NB4 (cell line): Measurements from ENCODE around the gene TMEM229B.

ENCODE experiments used
- DNase-seq: peaks from one replicate; pipeline ENCODE4 v3.0.0; 2010; ENCODE audit warnings: low read depth
- H3K4me3 ChIP-seq: one replicate; pipeline ENCODE4 v1.5.1; 2011; ENCODE audit warnings: mild to moderate bottlenecking, low read depth, low read length, moderate library complexity
- CTCF ChIP-seq: IDR thresholded peaks from one replicate; pipeline ENCODE4 v1.5.1; 2012; ENCODE audit warnings: low read depth, low read length
- MAX ChIP-seq: IDR thresholded peaks from 2 replicates; pipeline ENCODE4 v1.6.1; 2011; ENCODE audit warnings: low read depth, low read length
- MYC ChIP-seq: IDR thresholded peaks from 2 replicates; pipeline ENCODE4 v1.6.1; 2011; ENCODE audit warnings: low read depth, low read length
- POLR2A ChIP-seq: IDR thresholded peaks from 2 replicates; pipeline ENCODE4 v1.6.1; 2011; ENCODE audit warnings: mild to moderate bottlenecking; ENCODE audit not compliant: insufficient read length; ENCODE audit errors: extremely low read depth

The TMEM229B gene

GRCh38 chr14:67525389-67525788, 36.9 kb upstream of the TMEM229B start:
- TF ChIP-seq CTCF (no peak), MAX (no peak)
- H3K4me3 ChIP-seq = no peak overlapping the region
- DNase-seq = no peak

GRCh38 chr14:67524634-67524963, 36.1 kb upstream of the TMEM229B start:
- DNase-seq = peak; percentile 19
- TF ChIP-seq MYC (no peak), MAX (no peak), CTCF (no peak), POLR2A (no peak)
- no peak overlapping the region for H3K4me3 ChIP-seq

- no peak overlapping the region for H3K4me3 ChIP-seq
- TF ChIP-seq MAX (no peak), POLR2A (no peak), MYC (no peak), CTCF (no peak)
- no peak for DNase-seq
These were observed 35.5 kb upstream of the TMEM229B start for GRCh38 chr14:67523764-67524633.

- TF ChIP-seq POLR2A = no peak
- no peak for TF ChIP-seq CTCF
- TF ChIP-seq MYC = no peak
- TF ChIP-seq MAX = no peak
- no peak for DNase-seq
- no peak overlapping the region for H3K4me3 ChIP-seq
These were observed 33.7 kb upstream of the TMEM229B start for GRCh38 chr14:67522270-67522669.

GRCh38 chr14:67520482-67520881, 32.0 kb upstream of the TMEM229B start:
- TF ChIP-seq MAX = no peak
- no peak for TF ChIP-seq POLR2A
- no peak for TF ChIP-seq CTCF
- no peak for TF ChIP-seq MYC
- no peak overlapping the region for H3K4me3 ChIP-seq
- DNase-seq = no peak

GRCh38 chr14:67519406-67519805, 30.9 kb upstream of the TMEM229B start:
- TF ChIP-seq POLR2A (no peak), MYC (no peak), CTCF (no peak), MAX (no peak)
- DNase-seq = no peak
- no peak overlapping the region for H3K4me3 ChIP-seq
